Activated naive CD8-positive, alpha-beta T cell treated with anti-CD3 and anti-CD28 coated beads for 36 hours (primary cell): ENCODE data around the gene NHERF1. TPM values are rescaled to one million over a fixed set of nuclear protein-coding genes. Genes with fewer than 3 reads are reported as not detected.

Source experiments
- DNase-seq: peaks from one replicate; pipeline ENCODE4 v3.0.0; 2021
- H3K27ac Mint-ChIP-seq: one replicate; pipeline ENCODE4 v1.8.0; 2022; ENCODE audit warnings: mild to moderate bottlenecking, moderate library complexity, mixed read lengths
- H3K27me3 Mint-ChIP-seq: one replicate; pipeline ENCODE4 v1.8.0; 2022; ENCODE audit warnings: mild to moderate bottlenecking, mixed read lengths
- H3K36me3 Mint-ChIP-seq: one replicate; pipeline ENCODE4 v1.8.0; 2021; ENCODE audit warnings: mild to moderate bottlenecking, mixed read lengths
- H3K4me1 Mint-ChIP-seq: one replicate; pipeline ENCODE4 v1.8.0; 2021; ENCODE audit warnings: mixed read lengths
- H3K4me3 Mint-ChIP-seq: one replicate; pipeline ENCODE4 v1.8.0; 2022; ENCODE audit warnings: mild to moderate bottlenecking, moderate library complexity, mixed read lengths
- H3K9me3 Mint-ChIP-seq: one replicate; pipeline ENCODE4 v1.8.0; 2022; ENCODE audit warnings: mixed read lengths
- total RNA-seq, 2 experiments: library from RNA; stranded (reverse); gene quantifications; one replicate each; pipeline ENCODE4 v1.2.3, GENCODE V29; 2021

NHERF1 gene
- 100 to 1,000 TPM; 124 to 127 TPM for total RNA-seq

- Mint-ChIP-seq H3K4me3 (peak within 1 kb of the TSS; percentile 100), H3K36me3 (peaks cover 28% of the 10 kb centered on the region), H3K4me1 (peaks cover 50% of the 10 kb centered on the region), H3K27me3 (no peaks in the 10 kb centered on the region), H3K9me3 (peaks cover 3% of the 10 kb centered on the region), H3K27ac (peak within 1 kb of the TSS; percentile 95)
- peak; percentile 70 for DNase-seq
Measured at GRCh38 chr17:74748529-74749278, at the start of gene NHERF1. NHERF1 (plus strand) TSS chr17:74748628; CDS start chr17:74748847, 219 bp downstream.

DNA sequence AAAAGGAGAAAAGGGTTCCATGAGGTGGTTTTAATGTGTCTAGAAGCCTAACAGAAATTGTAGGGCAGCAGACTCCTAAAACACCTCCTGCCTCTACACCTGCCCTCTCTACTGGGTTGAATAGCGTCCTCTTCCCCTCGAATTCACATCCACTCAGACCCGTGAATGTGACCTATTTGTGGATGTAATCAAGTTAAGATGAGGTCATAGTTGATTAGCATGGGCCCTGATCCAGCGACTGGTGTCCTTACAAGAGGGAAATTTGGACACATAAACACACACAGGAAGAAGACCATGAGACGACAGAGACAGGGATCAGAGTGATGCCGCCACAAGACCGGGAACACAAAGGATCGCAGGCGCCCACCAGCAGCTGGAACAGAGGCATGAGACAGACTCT, 49.2 kb upstream of the NHERF1 start:
- H3K36me3 Mint-ChIP-seq: no peaks in the 10 kb centered on the region
- no peak overlapping the region for H3K4me3 Mint-ChIP-seq
- DNase-seq: no peak
- H3K27me3 Mint-ChIP-seq: no peaks in the 10 kb centered on the region
- no peaks in the 10 kb centered on the region for H3K4me1 Mint-ChIP-seq
- no peak overlapping the region for H3K27ac Mint-ChIP-seq
- no peaks in the 10 kb centered on the region for H3K9me3 Mint-ChIP-seq

GRCh38 chr17:74702116-74702871, 46.1 kb upstream of the NHERF1 start:
- no peak overlapping the region for H3K27ac Mint-ChIP-seq
- H3K4me3 Mint-ChIP-seq: no peak overlapping the region
- H3K27me3 Mint-ChIP-seq: no peaks in the 10 kb centered on the region
- H3K36me3 Mint-ChIP-seq: no peaks in the 10 kb centered on the region
- no peaks in the 10 kb centered on the region for H3K9me3 Mint-ChIP-seq
- no peaks in the 10 kb centered on the region for H3K4me1 Mint-ChIP-seq
- no peak for DNase-seq

DNA sequence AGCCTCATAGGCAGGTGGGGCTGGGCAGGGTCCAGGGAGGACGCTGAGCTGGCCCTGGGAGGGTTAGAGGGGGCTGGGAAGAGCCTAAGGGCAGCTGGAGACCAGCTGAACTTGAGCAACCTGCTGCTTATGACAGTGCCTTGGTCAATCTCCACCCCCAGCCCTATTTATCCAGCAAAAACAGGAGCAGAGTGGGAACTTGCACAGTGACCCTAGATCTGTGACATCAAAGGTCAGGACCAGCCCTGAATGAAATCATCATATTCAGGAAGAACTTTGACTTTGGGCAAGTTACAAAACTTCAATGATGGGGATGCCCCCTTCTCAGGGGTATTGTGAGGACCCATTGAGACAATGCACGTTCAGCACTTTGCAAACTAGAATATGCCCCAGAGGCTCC, 45.1 kb upstream of the NHERF1 start:
- no peaks in the 10 kb centered on the region for H3K36me3 Mint-ChIP-seq
- no peaks in the 10 kb centered on the region for H3K9me3 Mint-ChIP-seq
- no peaks in the 10 kb centered on the region for H3K4me1 Mint-ChIP-seq
- no peak overlapping the region for H3K27ac Mint-ChIP-seq
- no peaks in the 10 kb centered on the region for H3K27me3 Mint-ChIP-seq
- no peak overlapping the region for H3K4me3 Mint-ChIP-seq
- no peak for DNase-seq

GRCh38 chr17:74704544-74704943, 43.9 kb upstream of the NHERF1 start:
- DNase-seq: no peak
- no peak overlapping the region for H3K4me3 Mint-ChIP-seq
- no peaks in the 10 kb centered on the region for H3K27me3 Mint-ChIP-seq
- H3K36me3 Mint-ChIP-seq: no peaks in the 10 kb centered on the region
- H3K27ac Mint-ChIP-seq: no peak overlapping the region
- no peaks in the 10 kb centered on the region for H3K9me3 Mint-ChIP-seq
- no peaks in the 10 kb centered on the region for H3K4me1 Mint-ChIP-seq

DNA sequence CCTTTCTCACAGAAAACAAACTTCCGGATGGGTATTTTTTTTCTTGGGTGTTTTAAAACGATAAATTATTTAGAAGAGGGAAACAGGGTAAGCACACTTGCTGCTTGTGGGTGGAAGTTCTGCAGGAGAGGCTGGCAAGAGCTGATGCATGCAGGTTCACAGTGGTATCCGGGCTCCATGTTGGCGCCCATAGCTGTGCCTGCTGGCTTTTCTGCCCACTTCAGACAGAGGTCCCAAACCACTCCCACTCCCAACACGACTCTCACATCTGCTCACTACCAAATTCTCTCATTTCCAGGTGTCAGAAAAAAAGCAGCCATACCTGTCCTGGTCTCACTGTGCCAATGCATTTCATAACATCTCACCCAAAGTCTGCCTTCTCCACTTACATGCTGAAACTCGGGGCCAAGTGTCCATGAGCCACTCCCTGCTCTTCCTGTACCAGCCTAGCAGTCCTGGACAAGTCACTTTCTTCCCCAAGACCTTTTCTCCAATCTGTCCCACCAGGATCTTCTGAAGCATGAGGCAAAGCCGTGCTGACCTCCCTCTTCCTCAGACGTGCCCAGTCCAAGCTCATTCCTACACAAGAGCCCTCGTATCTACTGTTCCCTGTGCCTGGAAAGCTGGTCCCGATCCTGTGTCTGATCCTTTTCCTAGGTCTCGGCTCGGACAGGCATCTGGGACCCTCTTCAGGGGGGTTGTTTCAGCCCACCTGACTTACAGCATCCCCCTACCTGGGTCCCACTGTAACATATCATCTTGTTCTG, 37.2 kb upstream of the NHERF1 start:
- Mint-ChIP-seq H3K27me3 (peaks cover 19% of the 10 kb centered on the region), H3K4me1 (peaks cover 2% of the 10 kb centered on the region), H3K4me3 (no peak overlapping the region), H3K36me3 (no peaks in the 10 kb centered on the region), H3K27ac (no peak overlapping the region), H3K9me3 (no peaks in the 10 kb centered on the region)
- no peak for DNase-seq

GRCh38 chr17:74712301-74712700, 36.1 kb upstream of the NHERF1 start:
- H3K9me3 Mint-ChIP-seq: no peaks in the 10 kb centered on the region
- no peak overlapping the region for H3K4me3 Mint-ChIP-seq
- no peak for DNase-seq
- peaks cover 19% of the 10 kb centered on the region for H3K27me3 Mint-ChIP-seq
- no peaks in the 10 kb centered on the region for H3K36me3 Mint-ChIP-seq
- no peak overlapping the region for H3K27ac Mint-ChIP-seq
- H3K4me1 Mint-ChIP-seq: peaks cover 2% of the 10 kb centered on the region

- DNase-seq: no peak
- Mint-ChIP-seq H3K4me3 (no peak within 1 kb of the TSS), H3K27me3 (peaks cover 19% of the 10 kb centered on the region), H3K9me3 (no peaks in the 10 kb centered on the region), H3K4me1 (peaks cover 2% of the 10 kb centered on the region), H3K36me3 (no peaks in the 10 kb centered on the region), H3K27ac (no peak within 1 kb of the TSS)
Measured at GRCh38 chr17:74712756-74713155, 35.7 kb upstream of the NHERF1 start, which contains the start of gene CD300LF. CD300LF (minus strand) TSS chr17:74712923; CDS start chr17:74712866, 57 bp downstream.

DNA sequence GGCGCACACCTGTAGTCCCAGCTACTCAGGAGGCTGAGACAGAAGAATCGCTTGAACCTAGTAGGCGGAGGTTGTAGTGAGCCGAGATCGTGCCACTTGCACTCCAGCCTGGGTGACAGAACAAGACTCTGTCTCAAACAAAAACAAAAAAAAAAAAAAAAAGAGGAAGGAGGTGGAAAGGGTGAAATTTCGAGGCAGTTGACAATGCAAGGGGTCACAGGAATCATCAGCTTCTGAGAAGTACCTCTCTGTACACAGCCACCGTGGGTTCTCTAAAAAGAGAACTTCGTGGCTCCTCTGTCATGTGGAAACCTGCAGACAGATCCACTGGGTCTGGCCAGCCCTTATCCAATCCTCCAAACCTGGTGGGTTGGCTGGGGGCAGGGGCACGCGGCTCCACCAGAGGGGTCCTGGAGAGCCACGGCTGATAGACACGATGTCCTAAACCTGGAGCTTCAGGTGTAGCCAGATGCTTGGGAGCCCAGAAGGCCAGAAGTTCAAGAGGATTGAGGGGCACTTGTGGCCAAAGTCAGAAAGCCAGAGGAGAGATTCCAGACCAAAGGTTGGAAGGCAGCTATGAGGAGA, 35.2 kb upstream of the NHERF1 start:
- Mint-ChIP-seq H3K4me3 (no peak overlapping the region), H3K27me3 (peaks cover 19% of the 10 kb centered on the region), H3K9me3 (no peaks in the 10 kb centered on the region), H3K36me3 (no peaks in the 10 kb centered on the region), H3K4me1 (peaks cover 2% of the 10 kb centered on the region), H3K27ac (no peak overlapping the region)
- no peak for DNase-seq

- Mint-ChIP-seq H3K4me1 (peaks cover 2% of the 10 kb centered on the region), H3K36me3 (no peaks in the 10 kb centered on the region), H3K27me3 (peaks cover 19% of the 10 kb centered on the region), H3K27ac (no peak overlapping the region), H3K9me3 (no peaks in the 10 kb centered on the region), H3K4me3 (no peak overlapping the region)
- no peak for DNase-seq
Measured at GRCh38 chr17:74715144-74715543, 33.3 kb upstream of the NHERF1 start.

- Mint-ChIP-seq H3K4me3 (no peak overlapping the region), H3K9me3 (no peaks in the 10 kb centered on the region), H3K27me3 (no peaks in the 10 kb centered on the region), H3K36me3 (no peaks in the 10 kb centered on the region), H3K4me1 (no peaks in the 10 kb centered on the region), H3K27ac (no peak overlapping the region)
- DNase-seq: no peak
Measured at GRCh38 chr17:74720506-74720905, 27.9 kb upstream of the NHERF1 start.

DNA sequence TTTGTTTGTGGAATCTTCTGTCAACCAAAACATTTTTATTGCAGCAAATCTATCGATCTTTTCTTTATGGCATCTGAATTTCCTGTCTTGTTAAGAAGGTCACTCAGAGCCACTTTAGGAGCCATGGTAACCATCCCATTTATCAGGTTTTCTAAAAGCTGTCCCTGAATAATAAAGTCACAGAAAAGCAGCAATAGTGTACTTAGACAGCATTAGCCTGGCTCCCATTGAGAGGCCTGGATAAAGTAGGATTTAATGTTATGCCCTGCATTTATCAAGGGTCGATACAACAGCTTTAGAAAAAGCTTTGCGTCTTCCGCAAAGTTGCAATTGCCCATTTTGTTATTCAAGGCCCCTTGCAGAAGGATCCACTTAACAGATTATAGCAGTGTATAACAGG, 25.6 kb upstream of the NHERF1 start:
- Mint-ChIP-seq H3K4me3 (no peak overlapping the region), H3K9me3 (no peaks in the 10 kb centered on the region), H3K27me3 (no peaks in the 10 kb centered on the region), H3K27ac (no peak overlapping the region), H3K36me3 (no peaks in the 10 kb centered on the region), H3K4me1 (no peaks in the 10 kb centered on the region)
- DNase-seq: no peak

GRCh38 chr17:74723891-74724290, 24.5 kb upstream of the NHERF1 start:
- Mint-ChIP-seq H3K27me3 (no peaks in the 10 kb centered on the region), H3K9me3 (no peaks in the 10 kb centered on the region), H3K4me3 (no peak overlapping the region), H3K36me3 (no peaks in the 10 kb centered on the region), H3K27ac (no peak overlapping the region), H3K4me1 (no peaks in the 10 kb centered on the region)
- no peak for DNase-seq

DNA sequence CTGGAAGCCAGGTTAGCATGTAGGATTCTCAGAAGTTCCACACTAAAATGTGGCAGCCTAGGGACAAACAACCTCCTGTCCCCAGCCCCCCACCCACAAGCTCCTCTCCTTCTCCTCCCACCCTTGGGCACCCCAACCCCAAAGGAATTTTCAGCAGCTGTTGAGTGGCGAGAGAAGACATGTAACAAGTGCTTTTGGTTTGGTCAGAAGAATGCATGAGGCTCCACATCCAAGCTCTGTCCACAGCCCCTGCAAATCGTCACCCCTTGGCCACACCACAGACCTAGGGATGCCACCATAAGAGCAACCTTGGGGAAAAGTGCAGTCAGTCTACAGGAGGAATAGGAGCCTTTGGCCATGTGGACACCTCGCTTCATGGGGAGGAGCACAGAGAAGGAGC, 23.3 kb upstream of the NHERF1 start:
- no peak for DNase-seq
- no peaks in the 10 kb centered on the region for H3K9me3 Mint-ChIP-seq
- no peak overlapping the region for H3K27ac Mint-ChIP-seq
- no peak overlapping the region for H3K4me3 Mint-ChIP-seq
- H3K4me1 Mint-ChIP-seq: no peaks in the 10 kb centered on the region
- no peaks in the 10 kb centered on the region for H3K36me3 Mint-ChIP-seq
- H3K27me3 Mint-ChIP-seq: no peaks in the 10 kb centered on the region
